ENCODE measurements around the gene ATP1B3. TPM values are rescaled to one million over a fixed set of nuclear protein-coding genes. Genes with fewer than 3 reads are reported as not detected.

ATP1B3 gene
- total RNA-seq, 1 donor from 2014 or later: 103 TPM

- Mint-ChIP-seq H3K27me3 (no peaks in the 10 kb centered on the region), H3K27ac (no peak overlapping the region), H3K4me1 (ENCODE audit: low read depth) (no peaks in the 10 kb centered on the region), H3K4me3 (ENCODE audit: low read depth) (no peak overlapping the region), H3K9me3 (ENCODE audit: low read depth) (no peaks in the 10 kb centered on the region), H3K36me3 (ENCODE audit: insufficient read depth) (no peaks in the 10 kb centered on the region)
- no peak for TF ChIP-seq CTCF (IDR thresholded peaks at IDR 0.05; ENCODE audit: unreplicated experiment)
- DNase-seq (ENCODE audit: low spot score, unreplicated experiment): no peak
Observed at GRCh38 chr3:141835557-141836229, 40.8 kb upstream of the ATP1B3 start.

- H3K4me3 Mint-ChIP-seq (ENCODE audit: low read depth): no peak overlapping the region
- H3K4me1 Mint-ChIP-seq (ENCODE audit: low read depth): no peaks in the 10 kb centered on the region
- DNase-seq (ENCODE audit: low spot score, unreplicated experiment): no peak
- H3K27ac Mint-ChIP-seq: no peak overlapping the region
- no peaks in the 10 kb centered on the region for H3K36me3 Mint-ChIP-seq (ENCODE audit: insufficient read depth)
- no peaks in the 10 kb centered on the region for H3K27me3 Mint-ChIP-seq
- TF ChIP-seq CTCF (IDR thresholded peaks at IDR 0.05; ENCODE audit: unreplicated experiment): no peak
- H3K9me3 Mint-ChIP-seq (ENCODE audit: low read depth): no peaks in the 10 kb centered on the region
Observed at GRCh38 chr3:141839389-141839788, 37.1 kb upstream of the ATP1B3 start.

- no peak overlapping the region for H3K4me3 Mint-ChIP-seq (ENCODE audit: low read depth)
- no peaks in the 10 kb centered on the region for H3K27me3 Mint-ChIP-seq
- TF ChIP-seq CTCF (IDR thresholded peaks at IDR 0.05; ENCODE audit: unreplicated experiment): no peak
- no peaks in the 10 kb centered on the region for H3K36me3 Mint-ChIP-seq (ENCODE audit: insufficient read depth)
- DNase-seq (ENCODE audit: low spot score, unreplicated experiment): no peak
- no peaks in the 10 kb centered on the region for H3K4me1 Mint-ChIP-seq (ENCODE audit: low read depth)
- no peak overlapping the region for H3K27ac Mint-ChIP-seq
- H3K9me3 Mint-ChIP-seq (ENCODE audit: low read depth): no peaks in the 10 kb centered on the region
Observed at GRCh38 chr3:141840737-141841544, 35.5 kb upstream of the ATP1B3 start.

GRCh38 chr3:141844108-141844507 is 32.3 kb upstream of the ATP1B3 start:
- no peak for DNase-seq (ENCODE audit: low spot score, unreplicated experiment)
- H3K4me3 Mint-ChIP-seq (ENCODE audit: low read depth): no peak overlapping the region
- H3K4me1 Mint-ChIP-seq (ENCODE audit: low read depth): no peaks in the 10 kb centered on the region
- no peaks in the 10 kb centered on the region for H3K27me3 Mint-ChIP-seq
- no peak for TF ChIP-seq CTCF (IDR thresholded peaks at IDR 0.05; ENCODE audit: unreplicated experiment)
- no peaks in the 10 kb centered on the region for H3K9me3 Mint-ChIP-seq (ENCODE audit: low read depth)
- H3K27ac Mint-ChIP-seq: no peak overlapping the region
- H3K36me3 Mint-ChIP-seq (ENCODE audit: insufficient read depth): no peaks in the 10 kb centered on the region

GRCh38 chr3:141844812-141845211 is 31.6 kb upstream of the ATP1B3 start:
- Mint-ChIP-seq H3K27me3 (peaks cover 4% of the 10 kb centered on the region), H3K36me3 (ENCODE audit: insufficient read depth) (no peaks in the 10 kb centered on the region), H3K4me3 (ENCODE audit: low read depth) (no peak overlapping the region), H3K4me1 (ENCODE audit: low read depth) (no peaks in the 10 kb centered on the region), H3K9me3 (ENCODE audit: low read depth) (no peaks in the 10 kb centered on the region), H3K27ac (no peak overlapping the region)
- DNase-seq (ENCODE audit: low spot score, unreplicated experiment): no peak
- TF ChIP-seq CTCF (IDR thresholded peaks at IDR 0.05; ENCODE audit: unreplicated experiment): no peak

All from progenitor cell of endocrine pancreas (in vitro differentiated cells).